Neuronal stem cell (in vitro differentiated cells): Measurements from ENCODE around the gene EML5.

Source experiments
- DNase-seq: peaks from one replicate; pipeline ENCODE4 v3.0.0-alpha.2; 2013; ENCODE audit warnings: low spot score
- H2AFZ ChIP-seq: one replicate; pipeline ENCODE4 v1.6.1; 2013; ENCODE audit warnings: mild to moderate bottlenecking, low read length, inconsistent platforms
- H2AK5ac ChIP-seq: 2 replicates; pipeline ENCODE4 v1.6.1; 2013; ENCODE audit warnings: low read depth, mild to moderate bottlenecking, inconsistent platforms, low read length, moderate library complexity, mixed read lengths
- H2BK120ac ChIP-seq: 2 replicates; pipeline ENCODE4 v1.6.1; 2013; ENCODE audit warnings: low read depth, mild to moderate bottlenecking, inconsistent platforms, low read length, moderate library complexity, mixed read lengths
- H2BK12ac ChIP-seq: one replicate; pipeline ENCODE4 v1.6.1; 2013; ENCODE audit warnings: low read length, inconsistent platforms
- H2BK15ac ChIP-seq: 2 replicates; pipeline ENCODE4 v1.6.1; 2013; ENCODE audit warnings: mild to moderate bottlenecking, low read length, inconsistent platforms, mixed read lengths
- H2BK5ac ChIP-seq: one replicate; pipeline ENCODE4 v1.6.1; 2013; ENCODE audit warnings: inconsistent platforms, mild to moderate bottlenecking, low read length, moderate library complexity
- H3K14ac ChIP-seq: one replicate; pipeline ENCODE4 v1.6.1; 2013; ENCODE audit warnings: low read length, inconsistent platforms
- H3K18ac ChIP-seq: 2 replicates; pipeline ENCODE4 v1.6.1; 2013; ENCODE audit warnings: low read length, inconsistent platforms
- H3K23ac ChIP-seq: 2 replicates; pipeline ENCODE4 v1.6.1; 2013; ENCODE audit warnings: low read depth, mild to moderate bottlenecking, mixed read lengths, low read length, inconsistent platforms; ENCODE audit not compliant: poor library complexity
- H3K27ac ChIP-seq: replicated peaks from 3 replicates; pipeline ENCODE4 v1.5.1; 2013; ENCODE audit warnings: low read length, inconsistent platforms
- H3K27me3 ChIP-seq, 3 experiments: 2 replicates each; pipeline ENCODE4 v1.6.1; 2013; ENCODE audit warnings: low read length in 3 of 3, mild to moderate bottlenecking in 2 of 3, inconsistent platforms in 1 of 3, low read depth in 1 of 3, mixed read lengths in 1 of 3, moderate library complexity in 1 of 3; ENCODE audit not compliant: control insufficient read depth in 3 of 3, insufficient read depth in 3 of 3
- H3K36me3 ChIP-seq, 2 donors: replicated peaks in 1 of 2; 2 replicates each; pipeline ENCODE4 v1.6.1; 2013; ENCODE audit warnings: low read length in 2 of 2; ENCODE audit not compliant: control insufficient read depth in 2 of 2, insufficient read depth in 2 of 2
- H3K4ac ChIP-seq: 2 replicates; pipeline ENCODE4 v1.6.1; 2013; ENCODE audit warnings: inconsistent platforms, mild to moderate bottlenecking, low read length, moderate library complexity
- H3K4me1 ChIP-seq, 2 donors: 1 replicate in 1 of 2; 2 replicates in 1 of 2; pipeline ENCODE4 v1.6.1; 2013; ENCODE audit warnings: low read length in 2 of 2, low read depth in 1 of 2; ENCODE audit not compliant: control insufficient read depth in 2 of 2, insufficient read depth in 1 of 2
- H3K4me2 ChIP-seq: one replicate; pipeline ENCODE4 v1.6.1; 2013; ENCODE audit warnings: mild to moderate bottlenecking, low read length, inconsistent platforms; ENCODE audit not compliant: insufficient read depth, poor library complexity, severe bottlenecking
- H3K4me3 ChIP-seq, 2 donors: 2 replicates each; pipeline ENCODE4 v1.5.1; 2013; ENCODE audit warnings: low read length in 2 of 2, mild to moderate bottlenecking in 2 of 2, inconsistent platforms in 1 of 2, moderate library complexity in 1 of 2
- H3K79me1 ChIP-seq: one replicate; pipeline ENCODE4 v1.6.1; 2013; ENCODE audit warnings: low read depth, mild to moderate bottlenecking, inconsistent platforms, low read length, moderate library complexity
- H3K9ac ChIP-seq: one replicate; pipeline ENCODE4 v1.6.1; 2013; ENCODE audit warnings: mild to moderate bottlenecking, low read depth, low read length, inconsistent platforms; ENCODE audit not compliant: poor library complexity
- H3K9me3 ChIP-seq, 2 donors: replicated peaks in 1 of 2; 2 replicates each; pipeline versions ENCODE3 to v1.6.1; 2013; ENCODE audit warnings: low read length in 2 of 2, mild to moderate bottlenecking in 2 of 2, inconsistent platforms in 1 of 2, low read depth in 1 of 2, mixed read lengths in 1 of 2, moderate library complexity in 1 of 2; ENCODE audit not compliant: control insufficient read depth in 2 of 2, insufficient read depth in 1 of 2
- H4K8ac ChIP-seq: one replicate; pipeline ENCODE4 v1.6.1; 2013; ENCODE audit warnings: low read depth, mild to moderate bottlenecking, inconsistent platforms, low read length, moderate library complexity
- H4K91ac ChIP-seq: one replicate; pipeline ENCODE4 v1.6.1; 2013; ENCODE audit warnings: low read length, low read depth, mild to moderate bottlenecking, inconsistent platforms; ENCODE audit not compliant: poor library complexity
- WGBS, 2 donors: extraction: QIAGEN DNeasy Blood & Tissue Kit; methylation state at CpG; one replicate each; pipeline ENCODE4 v1.1.7; 2013; ENCODE audit warnings: missing lambda C conversion rate in 2 of 2, mixed read lengths in 1 of 2; ENCODE audit not compliant: insufficient read length in 2 of 2, insufficient replicate concordance in 1 of 2; ENCODE audit errors: extremely low coverage in 2 of 2; 5-methylcytosine and 5-hydroxymethylcytosine counted together

EML5 gene

GRCh38 chr14:88808359-88808758, 15.6 kb upstream of the EML5 start:
- H3K4me2 ChIP-seq = no peak overlapping the region
- H3K4me1 ChIP-seq = no peaks in the 10 kb centered on the region
- H4K91ac ChIP-seq = no peak overlapping the region
- no peaks in the 10 kb centered on the region for H3K36me3 ChIP-seq
- H2BK120ac ChIP-seq = no peak overlapping the region
- no peak overlapping the region for H3K4ac ChIP-seq
- DNase-seq = no peak
- H2BK15ac ChIP-seq = no peak overlapping the region
- no peak overlapping the region for H3K14ac ChIP-seq
- no peak overlapping the region for H2BK5ac ChIP-seq
- no peak overlapping the region for H4K8ac ChIP-seq
- H3K18ac ChIP-seq = no peak overlapping the region
- no peak overlapping the region for H3K23ac ChIP-seq
- H3K9ac ChIP-seq = no peak overlapping the region
- no peak overlapping the region for H2BK12ac ChIP-seq
- H2AFZ ChIP-seq = no peak overlapping the region
- no peaks in the 10 kb centered on the region for H3K27me3 ChIP-seq
- H3K9me3 ChIP-seq = no peaks in the 10 kb centered on the region
- H2AK5ac ChIP-seq = no peak overlapping the region
- no peak overlapping the region for H3K27ac ChIP-seq
- H3K79me1 ChIP-seq = no peaks in the 10 kb centered on the region
- no peak overlapping the region for H3K4me3 ChIP-seq

GRCh38 chr14:88804477-88804876, 11.7 kb upstream of the EML5 start:
- no peaks in the 10 kb centered on the region for H3K9me3 ChIP-seq
- H2AFZ ChIP-seq = no peak overlapping the region
- no peak overlapping the region for H2BK15ac ChIP-seq
- H3K18ac ChIP-seq = no peak overlapping the region
- no CpG with 5 or more reads among the region's 1 CpG for WGBS, 2 donors
- no peaks in the 10 kb centered on the region for H3K79me1 ChIP-seq
- H3K4ac ChIP-seq = no peak overlapping the region
- H2AK5ac ChIP-seq = no peak overlapping the region
- H3K9ac ChIP-seq = no peak overlapping the region
- H3K4me3 ChIP-seq = no peak overlapping the region
- H3K4me2 ChIP-seq = no peak overlapping the region
- no peaks in the 10 kb centered on the region for H3K4me1 ChIP-seq
- H4K91ac ChIP-seq = no peak overlapping the region
- no peak overlapping the region for H2BK120ac ChIP-seq
- no peaks in the 10 kb centered on the region for H3K27me3 ChIP-seq
- no peak overlapping the region for H2BK5ac ChIP-seq
- H3K36me3 ChIP-seq = no peaks in the 10 kb centered on the region
- DNase-seq = no peak
- no peak overlapping the region for H3K14ac ChIP-seq
- no peak overlapping the region for H4K8ac ChIP-seq
- H2BK12ac ChIP-seq = no peak overlapping the region
- H3K23ac ChIP-seq = no peak overlapping the region
- H3K27ac ChIP-seq = no peak overlapping the region

GRCh38 chr14:88804035-88804434, 11.3 kb upstream of the EML5 start:
- Histone ChIP-seq H3K27me3 (no peaks in the 10 kb centered on the region), H3K4me1 (no peaks in the 10 kb centered on the region), H4K8ac (no peak overlapping the region), H3K14ac (no peak overlapping the region), H2BK12ac (no peak overlapping the region), H3K23ac (no peak overlapping the region), H2BK15ac (no peak overlapping the region), H3K79me1 (no peaks in the 10 kb centered on the region), H3K18ac (no peak overlapping the region), H2BK120ac (no peak overlapping the region), H3K4me2 (no peak overlapping the region), H3K36me3 (no peaks in the 10 kb centered on the region), H2BK5ac (no peak overlapping the region), H4K91ac (no peak overlapping the region), H3K27ac (no peak overlapping the region), H3K4ac (no peak overlapping the region), H2AFZ (no peak overlapping the region), H3K9ac (no peak overlapping the region), H3K4me3 (no peak overlapping the region), H2AK5ac (no peak overlapping the region), H3K9me3 (no peaks in the 10 kb centered on the region)
- DNase-seq = no peak
- no CpG with 5 or more reads among the region's 2 CpGs for WGBS, 2 donors

- WGBS, 2 donors = no CpG with 5 or more reads among the region's 6 CpGs
- Histone ChIP-seq H3K23ac (no peak overlapping the region), H3K9me3 (no peaks in the 10 kb centered on the region)
These were observed 9.8 kb upstream of the EML5 start for GRCh38 chr14:88802596-88802995.

More at GRCh38 chr14:88802596-88802995, 9.8 kb upstream of the EML5 start:
- no peaks in the 10 kb centered on the region for H3K4me1 ChIP-seq
- H2AK5ac ChIP-seq = no peak overlapping the region
- no peak overlapping the region for H2AFZ ChIP-seq
- DNase-seq = no peak
- no peak overlapping the region for H3K4me3 ChIP-seq
- no peak overlapping the region for H2BK120ac ChIP-seq
- H3K27me3 ChIP-seq = peaks cover 0 to 3% (median 0%) of the 10 kb centered on the region in 3 experiments
- H3K79me1 ChIP-seq = no peaks in the 10 kb centered on the region
- no peak overlapping the region for H3K4ac ChIP-seq
- no peaks in the 10 kb centered on the region for H3K36me3 ChIP-seq
- H2BK5ac ChIP-seq = no peak overlapping the region
- H3K14ac ChIP-seq = no peak overlapping the region
- no peak overlapping the region for H3K9ac ChIP-seq
- no peak overlapping the region for H4K8ac ChIP-seq
- no peak overlapping the region for H3K27ac ChIP-seq
- no peak overlapping the region for H3K4me2 ChIP-seq
- H4K91ac ChIP-seq = no peak overlapping the region
- H2BK15ac ChIP-seq = no peak overlapping the region
- H3K18ac ChIP-seq = no peak overlapping the region
- H2BK12ac ChIP-seq = no peak overlapping the region
